Activated CD8-positive, alpha-beta memory T cell treated with anti-CD3 and anti-CD28 coated beads, Interleukin-2, amount 50 U/mL, for 1 hour (primary cell): Measurements from ENCODE around the gene RESP18.
"Not testable (repeated sequence)": the region's sequence is repeated elsewhere in the genome, so short reads cannot be mapped to it uniquely, and the experiment has no call there.

ENCODE experiments used
- DNase-seq: peaks from one replicate; pipeline ENCODE4 v3.0.0-alpha.2; 2020; ENCODE audit errors: extremely low read depth

RESP18 gene

GRCh38 chr2:219325657-219326315 is 6.8 kb downstream of the RESP18 start:
- DNase-seq: no peak

DNA sequence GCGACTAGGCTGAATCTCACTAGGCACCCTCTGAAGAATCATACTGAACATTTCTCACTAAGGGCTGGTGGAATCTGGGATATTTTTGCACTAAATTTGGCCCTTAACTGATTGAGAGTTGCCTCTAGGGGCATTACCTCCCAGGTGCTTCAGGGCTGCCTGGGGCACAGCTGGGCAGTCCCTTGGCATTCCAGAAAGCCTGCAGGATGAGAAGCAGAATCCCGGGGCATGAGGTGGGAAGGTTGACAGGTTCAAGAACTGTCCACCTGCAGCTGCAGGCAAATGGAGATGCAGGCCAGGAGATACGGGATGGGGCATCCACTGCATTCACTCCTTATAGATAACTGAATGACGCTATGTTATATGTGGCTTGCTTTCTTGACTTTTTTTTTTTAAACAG is 7.4 kb downstream of the RESP18 start:
- no peak for DNase-seq

DNA sequence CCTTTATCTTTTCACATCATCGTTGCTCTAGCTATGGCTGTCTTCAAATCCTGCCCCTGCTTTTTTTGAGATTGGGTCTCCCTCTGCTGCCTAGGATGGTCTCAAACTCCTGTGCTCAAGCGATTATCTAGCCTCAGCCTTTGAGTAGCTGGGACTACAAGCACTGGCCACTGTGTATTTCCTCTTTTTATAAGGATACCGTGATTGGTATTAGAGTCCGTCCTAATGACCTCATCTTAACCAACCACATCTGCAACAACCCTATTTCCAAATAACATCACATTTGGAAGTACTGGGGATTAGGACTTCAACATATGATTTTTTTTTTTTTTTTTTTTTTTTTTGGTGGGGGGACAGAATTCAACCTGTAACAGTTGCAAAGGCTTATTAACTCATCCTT is 9.1 kb downstream of the RESP18 start:
- DNase-seq: no peak

DNA sequence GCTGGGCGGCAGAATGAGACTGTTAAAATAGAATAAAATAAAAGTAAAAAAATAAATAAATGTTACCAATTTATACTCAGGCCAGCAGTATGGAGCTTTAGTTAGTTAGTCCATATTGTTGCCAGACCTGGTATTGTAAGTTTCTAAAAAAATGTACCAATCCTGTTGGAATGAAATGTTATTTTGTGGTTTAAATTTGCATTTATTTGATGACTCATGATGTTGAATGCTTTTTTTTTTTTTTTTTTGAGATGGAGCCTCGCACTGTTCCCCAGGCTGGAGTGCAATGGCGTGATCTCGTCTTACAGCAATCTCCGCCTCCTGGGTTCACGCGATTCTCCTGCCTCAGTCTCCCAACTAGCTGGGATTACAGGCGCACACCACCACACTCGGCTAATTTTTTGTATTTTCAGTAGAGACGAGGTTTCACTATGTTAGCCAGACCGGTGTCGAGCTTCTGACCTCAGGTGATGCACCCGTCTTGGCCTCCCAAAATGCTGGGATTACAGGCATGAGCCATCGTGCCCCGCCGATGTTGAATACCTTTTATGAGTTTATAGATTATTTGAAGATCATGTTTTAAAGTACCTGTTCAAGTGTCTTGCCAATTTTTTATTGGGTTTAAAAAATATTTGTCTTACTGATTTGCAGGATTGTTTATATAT is 17.6 kb downstream of the RESP18 start:
- no peak for DNase-seq

GRCh38 chr2:219312683-219313263 is 19.8 kb downstream of the RESP18 start:
- not testable (repeated sequence) for DNase-seq

DNA sequence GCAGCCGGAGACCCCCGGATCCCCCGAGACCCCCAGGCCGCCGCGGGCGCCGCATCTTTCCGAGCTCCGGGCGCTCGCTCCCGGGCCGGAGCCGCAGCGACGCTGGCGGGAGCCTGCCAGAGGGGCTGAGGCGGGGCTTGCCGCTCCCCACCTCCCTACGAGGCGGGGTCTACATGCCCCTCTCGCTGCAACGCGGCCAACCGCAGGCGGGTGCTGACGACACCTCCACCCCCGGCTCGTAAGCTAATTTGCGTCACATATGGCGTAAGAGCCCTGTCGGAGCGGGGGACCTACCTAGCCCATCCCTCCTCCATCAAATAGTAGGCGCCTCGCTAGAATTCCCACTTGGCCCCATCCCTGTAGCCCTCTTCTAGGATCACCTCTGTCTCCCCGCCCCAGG is 23.3 kb downstream of the RESP18 start, which contains the start of gene PTPRN:
Gene PTPRN (minus strand): TSS at position 124 of the 400 bp plus-strand sequence. CDS start 69 bp downstream, at position 55.
- DNase-seq: no peak

DNA sequence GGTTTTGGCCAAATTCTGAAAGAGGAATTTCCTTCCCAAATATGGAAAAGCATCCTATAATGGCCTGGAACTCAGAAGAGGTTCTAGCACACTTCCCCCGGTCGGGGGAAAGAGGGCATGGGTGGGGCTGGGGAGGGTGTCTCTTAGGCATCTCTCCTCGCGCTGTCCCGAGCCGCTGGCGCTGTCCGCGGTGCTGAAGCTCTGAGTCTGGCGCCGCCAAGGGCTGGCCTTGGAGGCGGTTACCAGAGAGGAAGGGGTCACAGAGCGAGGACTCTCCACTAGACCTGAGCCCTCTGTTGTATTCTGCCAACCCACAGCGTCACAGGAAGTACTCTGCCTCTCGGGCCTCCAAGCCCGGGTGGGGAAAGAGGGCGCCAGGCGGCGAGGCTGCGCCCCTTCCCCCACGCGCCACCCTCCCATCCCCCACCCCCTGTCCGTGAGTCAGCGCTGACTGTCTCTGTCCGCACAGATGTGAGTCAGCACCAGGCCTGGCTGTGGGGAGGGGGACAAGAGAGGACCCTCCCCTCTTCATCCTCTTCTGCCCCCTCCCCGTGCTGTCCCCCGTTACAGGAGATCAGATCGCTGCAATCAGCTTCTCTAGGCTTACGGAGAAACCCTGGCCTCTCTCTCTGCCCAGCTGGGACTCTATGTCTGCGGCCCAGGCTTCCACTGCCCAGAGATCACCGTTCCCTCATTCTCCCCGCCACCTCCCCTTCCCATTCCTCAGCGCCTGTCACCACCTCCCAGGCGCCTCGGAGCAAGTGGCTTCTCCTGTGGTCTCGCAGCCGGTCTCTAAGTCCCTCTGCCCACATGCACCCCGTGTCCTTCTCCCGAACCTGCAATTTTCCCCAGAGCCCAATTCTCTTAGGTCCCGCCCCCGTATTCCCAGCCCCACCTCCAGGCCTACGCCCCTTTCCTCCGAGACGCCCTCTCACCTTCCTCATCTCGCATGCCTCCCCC is 24.1 kb downstream of the RESP18 start:
- no peak for DNase-seq

- DNase-seq: no peak
These were observed 26.5 kb downstream of the RESP18 start for GRCh38 chr2:219306047-219306446.

DNA sequence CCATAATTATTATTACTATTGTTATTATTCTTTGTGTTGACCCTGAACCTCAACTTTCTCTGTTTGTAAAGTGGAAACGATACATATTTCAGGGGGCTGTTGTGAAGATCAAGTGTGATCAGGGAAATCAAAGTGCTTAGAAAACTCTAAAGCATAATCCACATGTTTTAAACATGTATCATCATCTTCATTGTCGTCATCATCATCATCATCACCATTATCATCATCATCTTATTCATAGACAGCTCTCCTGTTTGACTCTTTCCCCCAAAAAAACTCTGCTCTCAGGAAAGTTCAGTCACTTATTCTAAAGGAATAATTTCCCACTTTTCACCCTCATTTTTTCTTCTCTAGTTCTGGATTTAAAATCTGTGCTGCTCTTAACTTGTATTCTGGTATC is 28.3 kb downstream of the RESP18 start:
- DNase-seq: no peak

DNA sequence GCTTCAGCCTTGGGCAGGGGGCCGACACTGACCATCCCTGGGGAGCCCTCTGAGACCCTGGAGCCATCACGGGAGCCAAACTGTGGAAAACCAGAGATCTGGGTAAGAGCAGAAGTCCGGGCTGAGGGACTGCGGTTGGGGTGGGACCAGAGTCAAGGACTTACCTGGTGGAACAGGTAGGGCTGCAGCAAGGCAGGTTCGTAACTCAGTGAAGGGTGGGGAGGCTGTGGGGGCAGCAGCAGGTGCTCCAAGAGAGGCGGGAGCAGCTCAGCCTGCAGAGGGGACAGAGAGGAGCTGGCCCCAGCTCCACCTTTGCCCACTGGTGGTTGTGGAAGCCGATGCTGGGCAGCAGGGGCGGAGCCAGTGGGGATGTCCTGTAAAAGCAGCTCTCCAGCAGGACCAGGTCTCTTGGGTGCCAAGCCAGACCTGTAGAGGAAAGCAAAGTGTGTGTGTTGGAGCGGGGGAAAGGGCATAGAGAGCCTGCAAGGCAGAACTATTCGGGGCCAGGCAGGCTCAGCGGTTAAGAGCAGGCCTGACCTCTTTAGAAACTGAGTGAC is 30.1 kb downstream of the RESP18 start:
- no peak for DNase-seq

DNA sequence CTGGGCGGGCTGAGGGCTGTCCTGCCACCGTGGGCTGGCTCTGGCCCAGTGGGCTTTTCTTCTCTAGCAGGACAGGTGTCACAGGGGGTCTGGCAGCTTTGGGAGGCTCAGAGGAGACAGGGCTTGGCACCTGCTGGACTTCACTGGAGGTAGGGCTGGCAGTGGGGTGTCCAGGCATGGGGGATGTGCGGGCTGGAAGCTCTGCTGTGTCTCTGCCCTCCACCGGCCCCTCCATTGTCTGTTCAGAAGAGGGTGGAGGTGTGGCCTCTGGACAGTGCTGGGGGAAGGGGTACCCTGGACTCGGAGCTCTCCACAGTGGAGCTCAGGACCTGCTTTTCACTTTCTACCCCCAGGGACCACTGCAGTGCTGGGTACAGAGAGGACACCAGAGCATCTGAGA is 32.5 kb downstream of the RESP18 start:
- no peak for DNase-seq

GRCh38 chr2:219299372-219299760 is 33.2 kb downstream of the RESP18 start:
- DNase-seq: no peak

DNA sequence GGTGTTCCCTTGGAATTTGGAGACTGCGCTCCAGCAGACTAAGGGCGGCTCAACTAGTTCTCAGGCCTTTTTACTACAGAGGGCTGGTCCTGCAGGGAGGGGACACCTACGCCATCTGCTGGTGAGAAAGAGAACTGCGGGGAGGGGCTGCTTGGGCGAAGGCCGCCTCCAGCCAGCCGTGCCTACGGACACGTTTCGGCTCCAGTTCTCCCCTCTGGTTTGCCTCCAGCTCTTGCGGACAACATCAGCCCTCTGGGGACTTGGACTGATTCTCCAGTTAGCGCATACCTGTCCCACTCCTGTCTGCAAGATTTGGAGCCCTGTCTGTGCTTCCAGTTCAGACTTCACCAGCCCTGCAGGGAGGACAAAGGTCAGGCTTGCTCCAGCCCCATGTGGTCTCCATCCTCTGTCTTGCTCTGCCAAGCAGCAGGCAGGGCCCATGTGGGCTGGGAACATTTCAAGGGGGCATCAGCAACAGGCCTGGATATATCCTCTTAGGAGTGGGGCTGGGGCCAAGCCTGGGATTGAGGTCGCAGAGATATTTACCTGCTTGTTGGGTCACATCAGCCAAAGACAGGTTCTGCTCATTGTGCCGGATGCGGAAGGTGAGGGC is 33.7 kb downstream of the RESP18 start:
- no peak for DNase-seq

- DNase-seq: no peak
These were observed 34.6 kb downstream of the RESP18 start for GRCh38 chr2:219297766-219298456.

DNA sequence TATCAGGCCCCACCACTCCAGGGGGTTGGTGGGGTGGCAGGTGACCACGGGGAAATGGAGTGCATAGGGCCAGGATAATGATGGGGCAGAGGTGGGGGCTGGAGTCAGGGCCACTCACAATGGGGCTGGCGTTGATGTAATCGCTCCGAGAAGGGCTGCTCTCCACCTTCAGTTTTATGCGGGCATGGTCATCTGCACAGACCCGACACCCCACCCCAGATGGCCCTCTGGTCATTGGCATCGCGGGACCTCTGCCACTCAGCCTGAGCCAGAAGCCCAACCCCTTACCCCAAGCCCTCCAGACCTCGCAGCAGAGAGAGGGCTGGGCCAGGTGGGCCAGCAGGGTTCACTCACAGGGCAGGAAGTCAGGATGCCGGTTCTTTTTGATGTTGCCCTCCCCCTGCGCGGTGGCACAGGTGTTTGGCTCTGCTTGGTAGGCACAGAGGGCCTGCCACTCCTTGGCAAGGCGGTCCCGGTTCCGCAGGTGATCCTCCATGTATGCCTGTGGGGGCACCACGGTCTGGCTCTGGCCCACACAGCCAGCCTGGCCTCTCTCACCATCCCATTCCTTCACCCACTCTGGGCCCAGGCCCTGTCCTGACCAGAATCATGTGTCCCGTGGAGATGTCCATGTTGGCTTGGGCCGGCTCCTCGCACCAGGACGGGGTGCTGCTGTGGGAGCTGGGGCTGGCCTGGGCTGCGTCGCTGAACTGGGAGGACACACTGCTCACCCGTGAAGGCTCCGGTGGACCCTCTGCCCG is 35.7 kb downstream of the RESP18 start:
- DNase-seq: no peak

- DNase-seq: no peak
These were observed 36.4 kb downstream of the RESP18 start for GRCh38 chr2:219296142-219296541.

DNA sequence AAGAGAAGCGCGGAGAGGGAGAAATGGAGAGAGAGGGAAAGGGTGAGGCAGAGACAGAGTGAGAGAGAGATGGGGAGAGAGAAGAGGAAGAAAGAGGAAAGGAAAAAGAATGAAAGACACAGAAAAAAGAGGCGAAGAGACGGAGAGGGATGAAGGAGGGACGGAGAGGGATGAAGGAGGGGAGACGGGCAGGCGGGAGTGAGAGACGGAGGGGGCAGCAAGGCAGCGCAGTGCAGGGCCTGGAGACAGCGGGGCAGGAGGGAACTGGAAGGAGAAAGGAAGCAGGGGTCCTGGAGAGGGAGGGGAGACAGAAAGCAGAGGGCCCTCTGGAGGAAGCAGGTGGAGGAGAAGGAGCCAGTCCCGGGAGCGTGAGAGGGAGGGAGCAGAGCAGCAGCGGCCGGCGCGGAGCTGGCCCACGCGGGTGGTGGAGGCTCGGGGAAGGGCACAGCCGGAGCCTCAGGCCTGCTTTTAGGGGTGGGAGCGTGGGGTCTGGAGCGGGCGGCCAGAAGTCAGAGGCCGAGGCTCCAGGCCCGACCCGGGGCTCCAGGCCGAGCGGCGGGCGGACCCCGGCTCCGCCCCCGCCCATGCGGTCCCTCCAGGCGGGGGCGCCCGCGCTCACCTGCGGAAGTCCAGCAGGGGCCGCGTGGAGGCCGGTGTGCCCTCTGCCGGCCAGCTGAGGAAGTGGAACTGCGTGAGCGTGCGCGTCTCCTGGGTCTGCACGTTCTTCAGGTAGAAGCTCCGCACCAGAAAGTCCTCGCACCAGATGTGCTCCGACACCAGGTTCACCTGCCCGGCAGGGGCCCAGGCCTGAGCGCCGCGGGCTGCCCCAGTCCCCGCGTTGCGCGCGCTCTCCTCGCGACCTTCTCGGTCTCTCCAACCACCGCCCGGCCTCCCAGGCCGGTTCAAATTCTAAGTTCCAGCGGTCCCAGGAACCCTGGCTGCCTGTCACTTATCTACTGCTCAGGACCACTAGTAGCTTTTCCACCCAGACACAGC is 37.9 kb downstream of the RESP18 start:
- DNase-seq: peak; percentile 62

DNA sequence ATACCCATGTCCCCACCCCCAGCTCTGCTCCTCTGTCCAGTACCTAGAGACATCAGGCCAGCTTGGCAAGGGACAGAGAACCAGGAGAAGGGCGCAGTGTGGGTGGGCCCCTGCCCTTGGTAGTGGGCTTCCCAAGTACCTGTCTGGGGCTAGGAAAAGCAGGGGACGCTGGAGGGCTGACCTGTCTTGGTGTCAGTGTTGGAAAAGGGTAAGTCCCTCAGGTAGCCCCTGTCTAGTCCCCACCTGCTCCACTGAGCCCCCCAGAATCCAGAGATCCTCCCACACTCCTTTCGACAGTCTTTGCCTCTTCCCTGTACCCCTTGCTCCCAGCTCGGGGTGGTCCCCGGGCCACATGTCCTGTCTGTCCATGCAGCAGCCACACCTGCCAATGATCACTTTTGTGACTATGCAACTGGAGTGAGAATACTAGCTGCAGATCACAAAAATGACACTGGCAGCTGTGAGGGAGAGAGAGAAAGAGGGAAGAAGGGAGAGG is 38.8 kb downstream of the RESP18 start:
- DNase-seq: no peak

DNA sequence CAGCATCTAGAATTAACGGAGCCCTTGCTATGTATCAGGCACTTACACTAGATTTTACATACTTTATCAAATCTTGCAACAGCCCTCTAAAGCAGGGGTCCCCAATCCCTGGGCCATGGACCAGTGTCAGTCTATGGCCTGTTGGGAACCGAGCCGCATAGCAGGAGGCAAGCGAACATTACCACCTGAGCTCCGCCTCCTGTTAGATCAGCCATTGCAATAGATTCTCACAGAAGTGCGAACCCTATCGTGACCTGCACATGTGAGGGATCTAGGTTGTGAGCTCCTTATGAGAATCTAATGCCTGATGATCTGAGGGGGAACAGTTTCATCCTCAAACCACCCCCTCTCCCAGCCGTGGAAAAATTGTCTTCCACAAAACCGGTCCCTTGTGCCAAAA is 39.9 kb downstream of the RESP18 start:
- DNase-seq: no peak
